ENCODE results near the gene CCDC70.

Gene CCDC70

DNA sequence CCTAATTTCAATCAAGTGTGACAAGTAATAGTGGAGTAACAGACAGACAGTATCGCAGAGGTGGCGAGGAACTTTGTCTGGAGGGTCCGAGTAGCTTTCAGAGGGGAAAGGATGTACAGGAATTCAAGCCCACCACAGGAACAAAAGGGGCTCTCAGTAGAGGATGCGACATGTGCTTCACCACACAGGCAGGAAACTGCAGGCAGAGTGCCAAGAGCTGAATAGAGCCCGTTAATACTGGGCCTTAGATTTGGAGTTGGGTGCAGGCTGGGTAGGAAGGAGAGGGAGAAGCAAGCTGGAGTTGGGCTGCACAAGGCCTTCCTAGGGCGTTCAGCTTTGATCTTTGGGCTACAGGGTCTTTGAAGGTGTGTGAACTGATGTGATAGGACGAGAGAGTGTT is 1.2 kb downstream of the CCDC70 start:
- DNase-seq (ENCODE audit: low spot score) = no peak

GRCh38 chr13:51865838-51866237 is 4.1 kb downstream of the CCDC70 start:
- no peak for DNase-seq (ENCODE audit: low spot score)

GRCh38 chr13:51867062-51867461 is 5.3 kb downstream of the CCDC70 start:
- no peak for DNase-seq (ENCODE audit: low spot score)

- no peak for DNase-seq (ENCODE audit: low spot score)
Measured at GRCh38 chr13:51869916-51870315, 8.1 kb downstream of the CCDC70 start.

DNA sequence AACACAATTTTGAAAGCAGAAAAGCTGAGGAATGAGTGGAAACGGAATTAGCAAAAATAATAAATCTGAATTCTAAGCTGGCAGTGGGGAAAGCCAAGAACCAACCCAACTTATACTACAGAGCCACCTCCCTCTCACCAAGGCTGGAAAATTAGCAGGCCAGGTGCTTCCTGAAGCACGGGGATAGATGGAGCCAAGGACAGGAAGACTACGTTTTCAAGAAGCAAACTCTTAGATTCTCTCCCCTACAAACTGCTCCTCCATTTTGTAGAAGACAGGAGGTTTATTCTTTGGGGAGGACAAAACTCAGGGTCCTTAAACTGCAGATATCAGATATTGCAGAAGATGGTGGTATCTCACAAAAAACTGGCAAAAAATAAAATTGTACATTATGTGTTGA is 8.8 kb downstream of the CCDC70 start:
- DNase-seq (ENCODE audit: low spot score) = no peak

GRCh38 chr13:51873117-51873798 is 11.5 kb downstream of the CCDC70 start:
- DNase-seq (ENCODE audit: low spot score) = no peak

DNA sequence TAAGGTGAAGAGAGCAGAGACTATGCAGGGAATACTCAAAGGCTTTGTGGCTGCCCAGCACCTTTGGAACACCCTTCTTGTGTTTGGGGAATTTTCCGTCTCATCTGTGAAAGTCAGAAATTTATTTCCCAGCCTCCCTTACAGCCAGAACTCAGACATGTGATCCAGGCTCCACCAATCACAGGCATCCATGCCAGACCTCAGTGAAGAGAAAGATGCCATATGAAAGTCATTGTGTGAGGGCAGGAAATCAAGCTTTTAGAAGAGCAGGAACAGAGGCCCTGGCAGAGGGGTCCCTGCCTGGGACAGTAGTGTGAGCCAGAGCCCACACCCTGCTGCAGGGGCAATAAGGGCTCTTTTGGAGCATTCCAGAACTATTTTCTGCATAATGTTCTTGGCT is 12.1 kb downstream of the CCDC70 start:
- no peak for DNase-seq (ENCODE audit: low spot score)

DNA sequence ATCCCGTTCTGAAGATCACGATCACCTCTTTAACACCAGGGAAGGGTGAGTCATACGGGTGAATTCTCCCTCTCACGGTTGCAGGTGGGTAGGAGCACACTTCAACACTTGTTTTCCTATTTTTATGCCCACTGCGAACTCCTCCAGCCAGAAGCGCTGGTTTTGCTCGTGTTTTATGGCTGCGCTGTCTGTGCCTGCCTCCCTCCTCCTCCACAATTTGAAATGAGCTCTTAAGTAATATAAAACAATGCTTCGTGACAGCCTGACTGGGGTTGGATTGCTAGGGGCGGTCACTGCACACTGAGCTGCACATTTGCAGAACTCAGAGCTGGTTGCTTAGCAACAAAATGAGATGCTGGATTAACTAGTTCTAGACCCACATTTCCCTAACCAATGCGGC is 12.9 kb downstream of the CCDC70 start:
- DNase-seq (ENCODE audit: low spot score) = no peak

DNA sequence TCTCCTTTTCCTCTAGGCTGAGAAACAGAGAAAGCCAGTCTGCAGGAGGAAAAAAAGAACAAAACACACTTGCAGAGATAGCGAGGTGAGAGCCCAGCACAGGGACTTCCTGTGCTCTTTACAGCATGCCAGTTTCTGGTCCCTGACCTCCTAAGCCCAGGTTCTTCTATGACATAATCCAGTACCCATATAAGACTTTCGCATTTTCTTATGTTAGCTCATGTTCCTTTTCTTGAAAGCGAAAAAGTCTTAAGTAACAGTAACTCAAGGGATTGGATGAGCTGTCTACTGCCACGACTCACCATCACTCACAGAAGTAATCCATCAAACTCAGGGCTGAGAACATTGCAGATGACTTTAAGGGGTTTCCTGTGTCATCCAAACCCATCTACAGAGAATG is 17.4 kb downstream of the CCDC70 start:
- DNase-seq (ENCODE audit: low spot score) = no peak

DNA sequence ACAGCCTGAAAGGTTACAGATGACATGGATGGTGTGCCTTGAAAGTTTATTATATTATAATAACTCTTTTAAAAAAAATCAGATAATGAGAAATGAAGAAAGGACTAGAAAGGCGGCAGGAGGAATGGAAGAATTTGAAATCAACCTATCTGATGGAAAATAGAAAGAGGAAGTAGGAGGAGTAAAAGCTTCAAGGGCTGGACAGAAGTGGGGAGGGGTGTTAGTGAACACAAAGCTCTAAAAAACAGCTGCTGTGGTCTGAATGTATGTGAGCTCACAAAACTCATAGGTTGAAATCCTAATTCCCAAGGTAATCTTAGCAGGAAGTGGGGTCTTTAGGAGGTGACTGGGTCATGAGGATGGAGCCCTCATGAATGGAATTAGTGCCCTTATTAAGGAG is 19.5 kb downstream of the CCDC70 start:
- DNase-seq (ENCODE audit: low spot score) = no peak

DNA sequence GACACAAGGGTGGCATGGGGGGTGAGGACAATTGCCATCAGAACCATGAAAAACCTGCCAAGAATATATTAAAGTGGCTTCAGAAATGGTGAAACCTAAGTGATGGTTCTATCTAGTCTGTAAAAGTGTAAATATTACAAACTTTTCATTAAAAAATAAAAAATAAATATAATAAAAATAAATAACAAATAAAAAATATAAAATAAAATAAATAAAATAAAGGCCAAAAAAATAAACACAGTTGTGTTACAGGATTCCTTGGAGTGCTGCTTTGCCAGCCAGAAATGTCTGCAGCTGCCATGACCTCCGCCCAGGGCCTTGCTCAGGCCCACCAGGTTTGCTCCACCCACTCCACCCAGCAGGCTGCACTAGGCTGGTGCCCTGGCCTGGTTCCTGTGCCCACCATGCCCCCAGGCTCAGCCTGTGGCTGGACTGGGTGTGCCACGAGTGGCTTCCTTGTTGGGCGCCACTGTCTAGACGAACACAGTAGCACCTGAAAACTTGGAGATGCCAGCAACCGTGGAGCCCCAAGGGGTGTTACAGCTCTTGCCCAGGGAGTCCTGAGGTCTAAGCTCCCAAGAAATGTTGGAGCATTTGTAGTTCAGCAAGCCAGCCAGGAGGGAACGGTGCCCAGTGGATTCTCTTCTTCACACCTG is 20.9 kb downstream of the CCDC70 start:
- DNase-seq (ENCODE audit: low spot score) = no peak

GRCh38 chr13:51883226-51883600 is 21.4 kb downstream of the CCDC70 start:
- no peak for DNase-seq (ENCODE audit: low spot score)

DNA sequence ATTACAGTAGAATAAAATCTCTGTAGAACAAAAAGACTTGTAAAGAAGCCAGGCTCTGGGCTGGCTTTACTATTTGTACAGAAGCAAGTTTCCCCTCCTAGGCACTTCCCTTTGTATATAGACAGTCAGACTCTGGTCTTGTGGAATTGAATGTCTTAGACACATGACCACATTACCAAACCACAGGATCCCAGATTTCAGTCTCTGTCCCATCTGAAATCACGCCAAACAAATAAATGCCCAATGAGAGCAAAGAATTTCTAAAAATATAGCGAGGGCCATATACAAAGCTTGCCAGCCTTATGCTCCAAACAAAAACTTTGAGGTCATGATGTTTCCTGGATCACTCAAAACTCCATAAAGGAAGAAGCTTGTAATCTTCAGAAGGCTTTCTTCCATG is 23.9 kb downstream of the CCDC70 start:
- no peak for DNase-seq (ENCODE audit: low spot score)

DNA sequence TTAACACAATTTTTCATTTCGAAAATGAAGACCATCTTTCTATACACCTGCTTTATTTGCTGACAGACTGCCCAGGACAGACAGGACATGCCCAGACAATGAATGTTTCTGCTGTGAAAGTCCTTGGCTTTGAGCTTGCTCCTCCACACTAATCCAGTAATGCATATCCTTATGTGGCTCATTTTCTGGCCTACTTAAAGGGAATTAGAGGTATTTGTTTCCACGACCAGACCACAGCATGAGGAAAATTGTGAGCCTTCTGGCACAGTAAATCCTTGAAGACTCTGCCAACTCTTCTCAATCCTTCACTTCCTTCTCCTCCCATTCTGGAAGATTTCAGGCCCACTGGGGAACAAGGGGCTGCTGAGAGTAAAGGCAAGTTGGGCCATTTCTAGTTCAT is 25.7 kb downstream of the CCDC70 start:
- no peak for DNase-seq (ENCODE audit: low spot score)

DNA sequence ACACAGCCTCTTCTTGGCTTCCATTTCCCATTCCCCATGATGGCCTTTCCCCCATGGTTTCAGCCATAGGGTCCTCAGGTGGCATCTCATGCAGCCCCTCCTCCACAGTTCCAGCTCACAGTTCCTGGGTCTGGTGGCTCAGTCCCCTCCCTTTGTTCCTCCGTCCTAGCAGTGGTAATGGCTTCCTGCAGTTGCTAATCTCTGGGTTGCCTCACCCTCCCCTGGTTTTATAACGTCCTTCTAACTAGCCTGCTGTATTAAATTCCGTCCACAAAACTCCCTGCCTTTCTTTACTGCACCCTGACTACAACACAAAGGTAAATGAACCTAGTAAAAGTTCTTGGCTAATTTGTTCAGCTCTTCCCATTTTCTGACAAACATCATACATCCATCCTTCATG is 30.9 kb downstream of the CCDC70 start:
- no peak for DNase-seq (ENCODE audit: low spot score)

DNA sequence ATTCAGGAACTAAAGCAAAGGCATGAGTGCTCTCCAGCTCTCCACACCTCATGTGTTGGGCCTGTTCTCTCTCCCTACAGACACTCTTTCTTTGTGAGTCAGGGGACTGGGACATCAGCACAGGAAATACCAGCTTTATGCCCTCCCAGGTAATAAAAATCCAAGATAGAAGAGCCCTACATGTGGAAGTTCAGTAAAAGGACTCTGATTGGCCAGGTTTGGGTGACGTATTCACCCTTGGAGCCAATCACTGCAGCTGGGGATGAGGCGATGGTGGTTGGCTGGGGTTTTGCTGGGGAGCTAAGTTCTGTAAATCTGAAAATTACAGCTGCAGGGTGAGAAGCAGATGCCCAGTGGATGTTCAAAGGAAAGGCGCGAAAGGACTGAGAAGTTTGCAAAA is 32.5 kb downstream of the CCDC70 start:
- DNase-seq (ENCODE audit: low spot score) = no peak

DNA sequence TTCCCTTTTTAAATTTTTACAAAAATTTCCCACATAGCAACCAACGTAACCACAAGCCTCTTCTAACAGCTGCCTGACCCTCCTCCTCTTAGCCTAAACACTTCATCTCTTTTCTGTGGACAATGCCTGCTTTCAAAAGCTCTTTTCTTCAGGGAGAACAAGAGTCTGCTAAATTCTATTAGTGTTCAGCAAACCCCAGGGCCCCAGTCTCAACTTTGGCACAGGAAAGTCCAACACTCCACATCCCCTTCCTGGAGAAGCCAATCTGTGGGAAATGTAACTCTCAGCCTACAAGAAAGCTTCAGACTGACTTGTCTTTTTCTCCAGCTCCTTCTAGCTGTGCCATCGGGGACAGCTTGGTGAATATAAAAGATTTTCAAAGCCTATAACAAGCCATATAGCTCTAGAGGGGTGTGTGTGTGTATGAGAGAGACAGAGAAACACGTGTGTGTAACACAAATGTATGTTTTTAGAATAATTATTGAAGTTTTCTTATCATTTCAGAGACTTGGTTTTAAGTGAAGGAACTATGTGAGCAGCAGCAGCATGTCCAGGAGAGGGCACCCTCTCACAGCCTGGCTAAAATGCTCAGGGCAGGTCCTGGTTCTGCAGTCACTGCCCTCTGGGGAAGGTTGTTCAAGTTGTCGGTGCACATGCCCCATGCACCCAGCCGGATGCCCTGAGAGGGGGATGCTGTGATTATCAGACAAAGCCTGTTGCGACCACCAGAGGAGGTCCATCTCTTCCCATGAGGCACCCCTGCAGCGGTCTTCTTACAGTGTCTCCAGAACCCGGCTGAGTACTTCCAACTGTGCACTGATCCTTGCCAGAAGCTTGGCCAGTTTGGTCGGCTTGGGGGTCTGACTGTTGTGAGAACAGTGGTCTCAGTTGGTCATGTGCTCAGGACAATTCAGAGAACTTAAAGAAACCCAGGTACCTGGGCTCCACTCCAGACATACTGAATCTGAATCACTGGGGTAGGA is 34.4 kb downstream of the CCDC70 start:
- peak; percentile 67 for DNase-seq (ENCODE audit: low spot score)

DNA sequence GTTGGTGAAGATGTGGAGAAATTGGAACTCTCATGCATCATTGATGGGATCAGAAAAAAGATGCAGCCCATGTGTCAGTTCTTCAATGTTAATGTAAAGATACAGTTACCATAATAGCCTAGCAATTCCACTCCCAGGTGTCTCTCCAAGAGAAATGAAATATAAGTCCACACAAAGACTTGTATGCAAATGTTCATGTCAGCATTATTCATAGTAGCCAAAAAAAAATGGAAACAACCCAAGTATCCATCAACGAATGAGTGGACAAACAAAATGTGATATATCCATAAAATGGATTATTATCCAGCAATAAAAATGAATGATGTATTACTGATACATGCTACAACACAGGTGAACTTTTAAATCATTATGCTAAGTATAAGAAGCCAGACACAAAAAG is 38.7 kb downstream of the CCDC70 start:
- DNase-seq (ENCODE audit: low spot score) = no peak

DNA sequence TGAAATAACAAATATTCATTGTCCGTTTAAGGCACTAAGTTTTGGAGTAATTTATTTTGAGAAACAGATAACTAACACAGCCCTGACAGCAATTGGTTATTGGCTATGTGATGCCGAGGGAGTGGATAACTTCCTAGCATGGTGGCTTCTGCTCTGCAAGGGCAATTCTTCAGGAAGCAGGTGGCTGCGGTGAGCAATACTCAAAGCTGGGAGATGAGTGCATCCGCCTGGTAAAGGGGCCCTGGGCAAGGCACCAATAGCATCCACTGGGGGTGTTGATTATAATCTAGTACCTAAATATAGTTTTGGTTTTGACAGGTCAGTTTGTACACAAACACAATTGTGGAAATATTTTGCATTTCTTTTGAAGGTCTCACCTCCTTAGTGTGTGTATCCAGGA is 41.0 kb downstream of the CCDC70 start:
- DNase-seq (ENCODE audit: low spot score) = peak; percentile 28

- no peak for DNase-seq (ENCODE audit: low spot score)
Measured at GRCh38 chr13:51905787-51906186, 44.0 kb downstream of the CCDC70 start.

DNA sequence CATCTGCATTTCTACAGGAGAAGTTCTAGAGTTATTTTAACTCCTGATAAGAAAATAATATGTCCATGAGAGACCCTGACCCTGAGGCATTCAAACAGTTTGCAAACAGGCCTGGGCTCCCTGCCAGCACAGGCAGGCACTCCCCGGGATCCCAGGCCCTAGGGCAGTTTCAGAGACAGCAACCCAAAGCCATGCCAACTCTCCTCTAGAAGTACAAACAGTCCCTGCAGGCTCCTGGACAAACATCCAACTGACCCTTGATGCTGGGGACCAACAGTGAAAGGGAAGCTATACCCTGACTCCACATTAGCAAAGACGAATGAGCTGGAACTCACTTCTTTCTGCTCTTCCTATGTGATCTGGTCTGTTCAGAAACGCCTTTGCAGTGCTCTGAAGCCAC is 44.8 kb downstream of the CCDC70 start:
- DNase-seq (ENCODE audit: low spot score) = no peak

- no peak for DNase-seq (ENCODE audit: low spot score)
Measured at GRCh38 chr13:51907040-51907732, 45.4 kb downstream of the CCDC70 start.

Data from activated CD4-positive, alpha-beta T cell treated with anti-CD3 and anti-CD28 coated beads, Interleukin-2, Interleukin-4, amounts not matched to agents 100 ng/mL and 50 ng/mL, durations not matched to agents 16 hours and 8 hours (primary cell).